ENCODE measurements around the gene LIMS2.
A peak's percentile ranks its signal among the peaks of the same experiment; 100 is the strongest.

Gene LIMS2

GRCh38 chr2:127700527-127701192 lies 25.3 kb upstream of the LIMS2 start:
- no peak for TF ChIP-seq ZFX (IDR thresholded peaks at IDR 0.05)
- peak; percentile 33 for TF ChIP-seq CTCF (conservative IDR thresholded peaks at IDR 0.05)
- H3K27ac ChIP-seq, result peak overlapping the region; percentile 97

GRCh38 chr2:127698553-127699355 lies 23.4 kb upstream of the LIMS2 start:
- H3K27ac ChIP-seq, result no peak overlapping the region; the same call in 1 of the 2 replicates
- TF ChIP-seq ZFX (IDR thresholded peaks at IDR 0.05), result no peak
- TF ChIP-seq CTCF (conservative IDR thresholded peaks at IDR 0.05), result no peak

GRCh38 chr2:127697482-127698180 lies 22.3 kb upstream of the LIMS2 start:
- TF ChIP-seq CTCF (conservative IDR thresholded peaks at IDR 0.05) (no peak), ZFX (IDR thresholded peaks at IDR 0.05) (no peak)

GRCh38 chr2:127695491-127696472 lies 20.5 kb upstream of the LIMS2 start:
- H3K27ac ChIP-seq, result no peak overlapping the region

More at GRCh38 chr2:127697482-127698180, 22.3 kb upstream of the LIMS2 start:
- H3K27ac ChIP-seq, result no peak overlapping the region

GRCh38 chr2:127694986-127695385 lies 19.7 kb upstream of the LIMS2 start:
- TF ChIP-seq ZFX (IDR thresholded peaks at IDR 0.05) (no peak), CTCF (conservative IDR thresholded peaks at IDR 0.05) (no peak)
- no peak overlapping the region for H3K27ac ChIP-seq

More at GRCh38 chr2:127695491-127696472, 20.5 kb upstream of the LIMS2 start:
- TF ChIP-seq CTCF (conservative IDR thresholded peaks at IDR 0.05) (no peak), ZFX (IDR thresholded peaks at IDR 0.05) (no peak)

- TF ChIP-seq CTCF (conservative IDR thresholded peaks at IDR 0.05), result no peak
- TF ChIP-seq ZFX (IDR thresholded peaks at IDR 0.05), result no peak
- no peak overlapping the region for H3K27ac ChIP-seq
These were observed 15.4 kb upstream of the LIMS2 start for GRCh38 chr2:127690696-127691095.
